HG02973 (cell line): ENCODE data around the gene PFKFB2.
A peak's percentile ranks its signal among the peaks of the same experiment; 100 is the strongest.
"Not testable (repeated sequence)": the region's sequence is repeated elsewhere in the genome, so short reads cannot be mapped to it uniquely, and the experiment has no call there.

Experiments
- ATAC-seq: cut with Tn5 transposase; IDR thresholded peaks from one replicate; pipeline ENCODE4 v1.9.1; 2021; ENCODE audit warnings: moderate library complexity; ENCODE audit not compliant: unreplicated experiment

PFKFB2 gene

GRCh38 chr1:207036865-207037264, 16.2 kb upstream of the PFKFB2 start:
- no peak for ATAC-seq

- no peak for ATAC-seq
Observed at GRCh38 chr1:207039380-207040180, 13.5 kb upstream of the PFKFB2 start.

GRCh38 chr1:207040181-207040533, 12.9 kb upstream of the PFKFB2 start:
- ATAC-seq, result no peak

- not testable (repeated sequence) for ATAC-seq
Observed at GRCh38 chr1:207041397-207041796, 11.7 kb upstream of the PFKFB2 start.

- ATAC-seq, result no peak
Observed at GRCh38 chr1:207045453-207045852, 7.6 kb upstream of the PFKFB2 start.

- no peak for ATAC-seq
Observed at GRCh38 chr1:207047505-207047904, 5.6 kb upstream of the PFKFB2 start.

- ATAC-seq, result no peak
Observed at GRCh38 chr1:207048041-207048440, 5.0 kb upstream of the PFKFB2 start.

GRCh38 chr1:207049054-207049453, 4.0 kb upstream of the PFKFB2 start:
- no peak for ATAC-seq

GRCh38 chr1:207049514-207049913, 3.6 kb upstream of the PFKFB2 start:
- ATAC-seq, result no peak

GRCh38 chr1:207049974-207050391, 3.1 kb upstream of the PFKFB2 start:
- peak; percentile 32 for ATAC-seq

GRCh38 chr1:207050480-207051190, 2.4 kb upstream of the PFKFB2 start:
- ATAC-seq, result peak; percentile 55

- ATAC-seq, result no peak
Observed at GRCh38 chr1:207051191-207051943, 1.7 kb upstream of the PFKFB2 start, which contains the start of gene YOD1. YOD1 (minus strand) TSS chr1:207051208; CDS start chr1:207051030, 178 bp downstream.

GRCh38 chr1:207054491-207054890, 1.4 kb downstream of the PFKFB2 start:
- ATAC-seq, result no peak

GRCh38 chr1:207055386-207056001, 2.4 kb downstream of the PFKFB2 start:
- no peak for ATAC-seq

- no peak for ATAC-seq
Observed at GRCh38 chr1:207056673-207057072, 3.6 kb downstream of the PFKFB2 start.

GRCh38 chr1:207058252-207058651, 5.2 kb downstream of the PFKFB2 start:
- no peak for ATAC-seq

GRCh38 chr1:207058878-207059867, 6.1 kb downstream of the PFKFB2 start:
- ATAC-seq, result no peak

- ATAC-seq, result no peak
Observed at GRCh38 chr1:207059881-207060280, 6.8 kb downstream of the PFKFB2 start.

GRCh38 chr1:207060596-207060995, 7.5 kb downstream of the PFKFB2 start:
- ATAC-seq, result no peak

GRCh38 chr1:207062058-207062457, 9.0 kb downstream of the PFKFB2 start:
- no peak for ATAC-seq
